HepG2 (cell line): ENCODE results near the gene UNC13D. TPM values are rescaled to one million over a fixed set of nuclear protein-coding genes. Genes with fewer than 3 reads are reported as not detected.
A peak's percentile ranks its signal among the peaks of the same experiment; 100 is the strongest.

Experiments
- E2F1 ChIP-seq: sonication (generic); formaldehyde crosslinking; IDR thresholded peaks from 2 replicates; pipeline ENCODE4 v1.5.0; 2020; ENCODE audit warnings: missing genetic modification reagents
- NR2F2 ChIP-seq: IDR thresholded peaks from 2 replicates; pipeline ENCODE4 v1.6.1; 2012; ENCODE audit warnings: low read depth, inconsistent platforms, borderline replicate concordance
- PATZ1 ChIP-seq: sonication (generic); formaldehyde crosslinking; IDR thresholded peaks from 2 replicates; pipeline ENCODE4 v1.4.0; 2020; ENCODE audit warnings: missing genetic modification reagents
- PAX8 ChIP-seq: sonication (generic); formaldehyde crosslinking; IDR thresholded peaks from 2 replicates; pipeline ENCODE4 v1.8.0; 2022; ENCODE audit warnings: mild to moderate bottlenecking, missing genetic modification reagents, borderline replicate concordance
- PBX2 ChIP-seq: IDR thresholded peaks from 2 replicates; pipeline ENCODE4 v1.6.1; 2016; ENCODE audit warnings: control low read depth
- TOPORS ChIP-seq: sonication (generic); formaldehyde crosslinking; IDR thresholded peaks from 2 replicates; pipeline ENCODE4 v1.8.0; 2023; ENCODE audit warnings: mild to moderate bottlenecking, missing genetic modification reagents
- WIZ ChIP-seq: sonication (generic); formaldehyde crosslinking; IDR thresholded peaks from 2 replicates; pipeline ENCODE4 v1.5.1; 2020; ENCODE audit warnings: mild to moderate bottlenecking, missing genetic modification reagents
- ZBTB7A ChIP-seq: sonication (generic); formaldehyde crosslinking; IDR thresholded peaks from 2 replicates; pipeline ENCODE4 v1.8.0; 2022; ENCODE audit warnings: mild to moderate bottlenecking, missing genetic modification reagents
- ZFP91 ChIP-seq: sonication (generic); formaldehyde crosslinking; IDR thresholded peaks from 2 replicates; pipeline ENCODE4 v1.9.0; 2022; ENCODE audit warnings: missing genetic modification reagents, mild to moderate bottlenecking, borderline replicate concordance
- ZHX1 ChIP-seq: sonication (generic); formaldehyde crosslinking; IDR thresholded peaks from 2 replicates; pipeline ENCODE4 v1.8.1; 2022; ENCODE audit warnings: low read depth, mild to moderate bottlenecking, missing genetic modification reagents
- ZNF230 ChIP-seq: sonication (generic); formaldehyde crosslinking; IDR thresholded peaks from 2 replicates; pipeline ENCODE4 v1.4.0; 2020; ENCODE audit warnings: mild to moderate bottlenecking, missing genetic modification reagents
- ZNF350 ChIP-seq: sonication (generic); formaldehyde crosslinking; IDR thresholded peaks from 2 replicates; pipeline ENCODE4 v1.4.0; 2020; ENCODE audit warnings: mild to moderate bottlenecking, low read depth, missing genetic modification reagents, borderline replicate concordance
- ZNF362 ChIP-seq: sonication (generic); formaldehyde crosslinking; IDR thresholded peaks from 2 replicates; pipeline ENCODE4 v1.4.0; 2020; ENCODE audit warnings: missing genetic modification reagents, mild to moderate bottlenecking, borderline replicate concordance
- ZNF383 ChIP-seq: sonication (generic); formaldehyde crosslinking; IDR thresholded peaks from 2 replicates; pipeline ENCODE4 v1.4.0; 2020; ENCODE audit warnings: missing genetic modification reagents, mild to moderate bottlenecking, borderline replicate concordance
- ZNF484 ChIP-seq: sonication (generic); formaldehyde crosslinking; IDR thresholded peaks from 2 replicates; pipeline ENCODE4 v1.5.1; 2020; ENCODE audit warnings: mild to moderate bottlenecking, low read depth, missing genetic modification reagents, borderline replicate concordance
- ZNF543 ChIP-seq: sonication (generic); formaldehyde crosslinking; IDR thresholded peaks from 2 replicates; pipeline ENCODE4 v1.4.0; 2020; ENCODE audit warnings: mild to moderate bottlenecking, missing genetic modification reagents
- ZNF782 ChIP-seq: sonication (generic); formaldehyde crosslinking; IDR thresholded peaks from 2 replicates; pipeline ENCODE4 v1.4.0; 2020; ENCODE audit warnings: missing genetic modification reagents, mild to moderate bottlenecking, borderline replicate concordance
- polyA plus RNA-seq, 8 experiments: library from polyadenylated mRNA; depleted of rRNA in 3 of 8; stranded (reverse) in 7 of 8; unstranded in 1 of 8; fragments of >200 nt; fragmentation: Illumina TruSeq in 4 of 8; extraction: Trizol in 4 of 8; gene quantifications; 2 replicates each; pipeline versions ENCODE4 v1.2.1 to v1.2.3, GENCODE V29; 2011 to 2016; ENCODE audit warnings: low read depth in 4 of 8, missing spikeins in 1 of 8, mixed read lengths in 1 of 8; ENCODE audit not compliant: insufficient read depth in 1 of 8
- total RNA-seq, 5 experiments: library from RNA; depleted of rRNA; stranded (reverse); fragments of >200 nt; fragmentation: Illumina TruSeq; extraction: Trizol; gene quantifications; 2 replicates each; pipeline ENCODE4 v1.2.3, GENCODE V29; 2016; ENCODE audit warnings: low read depth in 1 of 5

Gene UNC13D
- total and polyA plus RNA-seq, 2 of the 13 experiments (the other 11 are each of a cell fraction or from before 2014, with no cell fraction given): 29.7 to 42.7 TPM

- TF ChIP-seq ZBTB7A (CRISPR knock-in tag) (peak; percentile 17; the same call in 1 of the 2 replicates), ZNF350 (CRISPR knock-in tag) (peak; percentile 26), ZFP91 (CRISPR knock-in tag) (peak; percentile 67), ZHX1 (CRISPR knock-in tag) (0 out of 2 replicates have a peak, but pooled peaks have one; percentile 23), NR2F2 (peak; percentile 40; the same call in 1 of the 2 replicates), ZNF230 (CRISPR knock-in tag) (peak; percentile 73; the same call in 1 of the 2 replicates), ZNF543 (peak; percentile 68; the same call in 1 of the 2 replicates), ZNF383 (CRISPR knock-in tag) (peak; percentile 93; the same call in 1 of the 2 replicates), ZNF782 (CRISPR knock-in tag) (0 out of 2 replicates have a peak, but pooled peaks have one; percentile 84), WIZ (CRISPR knock-in tag) (no peak), PATZ1 (CRISPR knock-in tag) (peak; percentile 88), ZNF484 (CRISPR knock-in tag) (no peak), E2F1 (CRISPR knock-in tag) (no peak), PBX2 (CRISPR knock-in tag) (no peak), TOPORS (CRISPR knock-in tag) (peak; percentile 45; the same call in 1 of the 2 replicates), ZNF362 (CRISPR knock-in tag) (peak; percentile 46; the same call in 1 of the 2 replicates), PAX8 (CRISPR knock-in tag) (0 out of 2 replicates have a peak, but pooled peaks have one; percentile 48)
These were observed 4.5 kb upstream of the UNC13D start (continued) for GRCh38 chr17:75848523-75849278.
